A549 (cell line): Measurements from ENCODE around the gene SHCBP1L. TPM values are rescaled to one million over a fixed set of nuclear protein-coding genes. Genes with fewer than 3 reads are reported as not detected.

Experiments used
- ATAC-seq, 2 experiments: fragments of 200-7000 bp in 1 of 2; fragments of >200 bp in 1 of 2; cut with Nextera tagmentation in 1 of 2; cut with Tn5 transposase in 1 of 2; 3 replicates each; pipeline versions ENCODE4 v1.8.0 to v1.9.1; 2018 to 2020; ENCODE audit warnings: mild to moderate bottlenecking in 1 of 2, moderate library complexity in 1 of 2
- CTCF ChIA-PET: fragments of 300-600 bp; sonication (Branson Sonifier 250); formaldehyde crosslinking; extraction: SDS; loops from one replicate; lab custom pipeline; 2021; ENCODE audit warnings: antibody characterized with exemption, inconsistent platforms; lab: Yijun Ruan, JAX
- POLR2A ChIA-PET: fragments of 350-600 bp; formaldehyde crosslinking; extraction: SDS; loops from one replicate; lab custom pipeline; 2021; ENCODE audit warnings: antibody characterized with exemption, inconsistent platforms; lab: Yijun Ruan, JAX
- DNase-seq, 2 experiments: peaks; one replicate each; pipeline versions ENCODE4 v3.0.0 to v3.0.0-alpha.2; 2011 to 2016; ENCODE audit warnings: low read depth in 1 of 2, low spot score in 1 of 2
- FAIRE-seq: peaks from 2 replicates; lab custom pipeline; 2011; peaks lifted over from hg19 to GRCh38; lab: Jason Lieb, UNC
- H3K27ac ChIP-seq, 2 experiments: fragments of >200 bp; sonication (Bioruptor Twin); formaldehyde crosslinking; 3 replicates each; pipeline ENCODE4 v1.5.1; 2016 to 2017
- H3K4me1 ChIP-seq: fragments of >200 bp; sonication (Bioruptor Twin); formaldehyde crosslinking; 3 replicates; pipeline ENCODE4 v1.6.1; 2016
- H3K4me2 ChIP-seq: fragments of >200 bp; sonication (Bioruptor Twin); formaldehyde crosslinking; 3 replicates; pipeline ENCODE4 v1.6.1; 2016
- H3K4me3 ChIP-seq: fragments of >200 bp; sonication (Bioruptor Twin); formaldehyde crosslinking; 3 replicates; pipeline ENCODE4 v1.5.1; 2016
- H3K9me3 ChIP-seq: fragments of >200 bp; sonication (Bioruptor Twin); formaldehyde crosslinking; 3 replicates; pipeline ENCODE4 v1.6.1; 2016
- CEBPB ChIP-seq, 2 experiments: fragments of >200 bp in 1 of 2; sonication (Bioruptor Twin) in 1 of 2; formaldehyde crosslinking in 1 of 2; IDR thresholded peaks; 2 replicates each; pipeline ENCODE4 v1.6.1; 2012 to 2016
- CHD4 ChIP-seq: fragments of 200-600 bp; sonication (generic); IDR thresholded peaks from 2 replicates; pipeline ENCODE4 v1.6.1; 2016; ENCODE audit warnings: antibody characterized with exemption, mild to moderate bottlenecking, borderline replicate concordance
- EP300 ChIP-seq, 2 experiments: fragments of >200 bp; sonication (Bioruptor Twin); formaldehyde crosslinking; IDR thresholded peaks; 2 replicates in 1 of 2; 3 replicates in 1 of 2; pipeline ENCODE4 v1.6.1; 2016 to 2017
- FOSB ChIP-seq: fragments of 250-450 bp; sonication (Bioruptor Pico); IDR thresholded peaks from 2 replicates; pipeline ENCODE4 v1.5.0; 2020; ENCODE audit warnings: mild to moderate bottlenecking, moderate library complexity
- HEYL ChIP-seq: fragments of 250-450 bp; sonication (Bioruptor Pico); IDR thresholded peaks from 2 replicates; pipeline ENCODE4 v1.8.0; 2021; ENCODE audit warnings: mild to moderate bottlenecking, moderate library complexity
- HOXB5 ChIP-seq: fragments of 250-450 bp; sonication (Bioruptor Pico); IDR thresholded peaks from 2 replicates; pipeline ENCODE4 v1.5.0; 2020; ENCODE audit warnings: mild to moderate bottlenecking, moderate library complexity
- JUN ChIP-seq, 2 experiments: fragments of >200 bp; sonication (Bioruptor Twin); formaldehyde crosslinking; IDR thresholded peaks; 2 replicates in 1 of 2; 3 replicates in 1 of 2; pipeline ENCODE4 v1.6.1; 2016 to 2017
- KDM5A ChIP-seq: fragments of 200-600 bp; sonication (generic); IDR thresholded peaks from 2 replicates; pipeline ENCODE4 v1.6.1; 2016; ENCODE audit warnings: antibody characterized with exemption, mild to moderate bottlenecking
- MAZ ChIP-seq: fragments of 150-350 bp; IDR thresholded peaks from 2 replicates; pipeline ENCODE4 v1.6.1; 2014; ENCODE audit warnings: antibody characterized with exemption, low read depth, low read length, borderline replicate concordance
- NFE2L2 ChIP-seq: fragments of 150-350 bp; conservative IDR thresholded peaks from 2 replicates; pipeline ENCODE4 v1.6.1; 2014; ENCODE audit warnings: low read length
- POLR2AphosphoS2 ChIP-seq: conservative IDR thresholded peaks from 2 replicates; pipeline ENCODE4 v1.6.1; 2012; ENCODE audit warnings: low read length, improper control_type of control experiment, inconsistent platforms
- RFX5 ChIP-seq: fragments of 450-650 bp; IDR thresholded peaks from 2 replicates; pipeline ENCODE4 v1.7.1; 2014; ENCODE audit warnings: antibody characterized with exemption, mild to moderate bottlenecking, moderate library complexity
- ZFP36 ChIP-seq: fragments of 450-650 bp; IDR thresholded peaks from 2 replicates; pipeline ENCODE4 v1.6.1; 2014; ENCODE audit warnings: borderline replicate concordance; ENCODE audit not compliant: partially characterized antibody
- WGBS: methylation state at CpG from one replicate; pipeline ENCODE4 v1.1.6; 2017; ENCODE audit errors: missing lambda C conversion rate; 5-methylcytosine and 5-hydroxymethylcytosine counted together
- polyA plus RNA-seq, 4 experiments: library from polyadenylated mRNA; depleted of rRNA in 3 of 4; stranded (reverse); fragments of >200 nt; fragmentation: RNase III in 1 of 4; extraction: RNeasy Plus Mini Kit Qiagen cat#74134 plus additional on column Dnase treatment in 1 of 4; gene quantifications; 2 replicates in 3 of 4; 3 replicates in 1 of 4; pipeline ENCODE4 v1.2.3, GENCODE V29; 2011 to 2017
- TF ChIP-seq, protein P1 (sequence below): IDR thresholded peaks from 2 replicates; pipeline ENCODE4 v1.6.1; 2012
- TF ChIP-seq, protein P2 (sequence below): fragments of >200 bp; sonication (Bioruptor Twin); formaldehyde crosslinking; IDR thresholded peaks from 3 replicates; pipeline ENCODE4 v1.5.1; 2016
- TF ChIP-seq, protein P3 (sequence below): fragments of 150-350 bp; IDR thresholded peaks from 2 replicates; pipeline ENCODE4 v1.6.1; 2014; ENCODE audit warnings: low read depth, mild to moderate bottlenecking, low read length

Gene SHCBP1L
- polyA plus RNA-seq, 2 of the 4 experiments (the other 2 are of a cell fraction), result not detected

GRCh38 chr1:182990413-182991144, 37.6 kb upstream of the SHCBP1L start:
- FAIRE-seq, result no peak
- Histone ChIP-seq H3K4me2 (no peak overlapping the region), H3K9me3 (no peaks in the 10 kb centered on the region), H3K27ac (peak overlapping the region in 1 of 2 experiments; percentile 7; a peak in 1 of 6 replicates), H3K4me3 (no peak overlapping the region), H3K4me1 (no peaks in the 10 kb centered on the region)
- no peak for DNase-seq
- 66% methylated on average over 7 of the region's 7 CpGs for WGBS
- CTCF ChIA-PET, result interaction anchor here (1.7 kb wide), 1 partner anchor 28 kb away, joined by 6 read pairs; no protein-coding TSS in a partner anchor
- TF ChIP-seq, protein P1, sequence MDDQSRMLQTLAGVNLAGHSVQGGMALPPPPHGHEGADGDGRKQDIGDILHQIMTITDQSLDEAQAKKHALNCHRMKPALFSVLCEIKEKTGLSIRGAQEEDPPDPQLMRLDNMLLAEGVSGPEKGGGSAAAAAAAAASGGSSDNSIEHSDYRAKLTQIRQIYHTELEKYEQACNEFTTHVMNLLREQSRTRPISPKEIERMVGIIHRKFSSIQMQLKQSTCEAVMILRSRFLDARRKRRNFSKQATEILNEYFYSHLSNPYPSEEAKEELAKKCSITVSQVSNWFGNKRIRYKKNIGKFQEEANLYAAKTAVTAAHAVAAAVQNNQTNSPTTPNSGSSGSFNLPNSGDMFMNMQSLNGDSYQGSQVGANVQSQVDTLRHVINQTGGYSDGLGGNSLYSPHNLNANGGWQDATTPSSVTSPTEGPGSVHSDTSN, result no peak
- no peak for TF ChIP-seq EP300 (IDR thresholded peaks at IDR 0.05)
- no peak for TF ChIP-seq KDM5A
- TF ChIP-seq, protein P2, sequence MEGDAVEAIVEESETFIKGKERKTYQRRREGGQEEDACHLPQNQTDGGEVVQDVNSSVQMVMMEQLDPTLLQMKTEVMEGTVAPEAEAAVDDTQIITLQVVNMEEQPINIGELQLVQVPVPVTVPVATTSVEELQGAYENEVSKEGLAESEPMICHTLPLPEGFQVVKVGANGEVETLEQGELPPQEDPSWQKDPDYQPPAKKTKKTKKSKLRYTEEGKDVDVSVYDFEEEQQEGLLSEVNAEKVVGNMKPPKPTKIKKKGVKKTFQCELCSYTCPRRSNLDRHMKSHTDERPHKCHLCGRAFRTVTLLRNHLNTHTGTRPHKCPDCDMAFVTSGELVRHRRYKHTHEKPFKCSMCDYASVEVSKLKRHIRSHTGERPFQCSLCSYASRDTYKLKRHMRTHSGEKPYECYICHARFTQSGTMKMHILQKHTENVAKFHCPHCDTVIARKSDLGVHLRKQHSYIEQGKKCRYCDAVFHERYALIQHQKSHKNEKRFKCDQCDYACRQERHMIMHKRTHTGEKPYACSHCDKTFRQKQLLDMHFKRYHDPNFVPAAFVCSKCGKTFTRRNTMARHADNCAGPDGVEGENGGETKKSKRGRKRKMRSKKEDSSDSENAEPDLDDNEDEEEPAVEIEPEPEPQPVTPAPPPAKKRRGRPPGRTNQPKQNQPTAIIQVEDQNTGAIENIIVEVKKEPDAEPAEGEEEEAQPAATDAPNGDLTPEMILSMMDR, result no peak
- TF ChIP-seq CEBPB (IDR thresholded peaks at IDR 0.05), result peak; percentile 30 to 73; a peak in 2 of 4 replicates
- POLR2A ChIA-PET, result no interaction called here
- peak in 1 of 2 experiments; percentile 39; a peak in 2 of 6 replicates for ATAC-seq

DNA sequence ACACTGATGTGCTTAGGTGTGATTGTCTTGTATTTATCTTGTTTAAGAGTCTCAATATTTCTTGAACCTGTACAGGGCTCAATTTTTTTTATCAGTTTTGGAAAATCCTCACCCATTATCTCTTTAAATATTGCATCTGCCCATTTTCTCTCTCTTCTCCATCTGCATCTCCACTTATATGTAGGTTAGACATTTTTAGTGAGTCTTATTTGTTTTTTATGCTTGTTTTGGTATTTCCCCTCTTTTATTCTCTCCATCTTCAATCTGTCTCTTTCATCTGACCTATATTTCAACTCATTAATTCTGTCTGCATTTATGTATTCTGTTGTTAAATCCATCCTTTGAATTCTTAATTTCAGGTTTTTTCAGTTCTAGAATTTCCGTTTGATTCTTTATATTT, 32.9 kb upstream of the SHCBP1L start:
- DNase-seq, result no peak
- TF ChIP-seq CHD4, result no peak
- no peak for TF ChIP-seq HEYL (CRISPR knock-in tag)
- TF ChIP-seq, protein P3, sequence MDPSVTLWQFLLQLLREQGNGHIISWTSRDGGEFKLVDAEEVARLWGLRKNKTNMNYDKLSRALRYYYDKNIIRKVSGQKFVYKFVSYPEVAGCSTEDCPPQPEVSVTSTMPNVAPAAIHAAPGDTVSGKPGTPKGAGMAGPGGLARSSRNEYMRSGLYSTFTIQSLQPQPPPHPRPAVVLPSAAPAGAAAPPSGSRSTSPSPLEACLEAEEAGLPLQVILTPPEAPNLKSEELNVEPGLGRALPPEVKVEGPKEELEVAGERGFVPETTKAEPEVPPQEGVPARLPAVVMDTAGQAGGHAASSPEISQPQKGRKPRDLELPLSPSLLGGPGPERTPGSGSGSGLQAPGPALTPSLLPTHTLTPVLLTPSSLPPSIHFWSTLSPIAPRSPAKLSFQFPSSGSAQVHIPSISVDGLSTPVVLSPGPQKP, result no peak
- TF ChIP-seq POLR2AphosphoS2, result no peak
- no peak for TF ChIP-seq EP300 (IDR thresholded peaks at IDR 0.05)
- no peak for TF ChIP-seq FOSB (CRISPR knock-in tag)
- TF ChIP-seq NFE2L2, result no peak
- H3K4me1 ChIP-seq, result no peaks in the 10 kb centered on the region
- ChIA-PET CTCF (no interaction called here), POLR2A (no interaction called here)
- no peak overlapping the region for H3K4me2 ChIP-seq
- H3K9me3 ChIP-seq, result no peaks in the 10 kb centered on the region
- no peak for ATAC-seq
- H3K4me3 ChIP-seq, result no peak overlapping the region
- no peak overlapping the region for H3K27ac ChIP-seq
- FAIRE-seq, result no peak
- 79% methylated on average over 1 of the region's 1 CpG for WGBS

DNA sequence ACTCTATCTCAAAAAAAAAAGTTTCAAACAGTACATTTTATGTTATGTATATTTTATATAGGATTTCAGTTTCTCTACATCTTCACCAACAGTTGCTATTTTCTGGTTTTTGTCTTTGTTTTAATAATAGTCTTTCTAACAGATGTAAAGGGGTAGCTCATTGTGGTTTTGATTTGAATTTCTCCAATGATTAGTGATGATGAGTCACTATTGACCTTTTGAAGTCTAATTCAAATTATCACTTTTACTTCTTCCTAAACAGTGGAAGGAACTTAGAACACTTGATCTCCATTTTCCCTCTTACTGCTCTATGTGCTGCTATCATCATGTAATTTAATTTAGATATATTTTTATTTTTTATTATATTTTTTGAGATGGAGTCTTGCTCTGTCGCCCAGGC, 31.7 kb upstream of the SHCBP1L start:
- Histone ChIP-seq H3K4me1 (no peaks in the 10 kb centered on the region), H3K27ac (no peak overlapping the region), H3K4me3 (no peak overlapping the region), H3K9me3 (no peaks in the 10 kb centered on the region), H3K4me2 (no peak overlapping the region)
- ATAC-seq, result no peak
- FAIRE-seq, result no peak
- ChIA-PET CTCF (no interaction called here), POLR2A (no interaction called here)
- DNase-seq, result no peak
- 90% methylated on average over 1 of the region's 1 CpG for WGBS
- TF ChIP-seq NFE2L2, result no peak
- TF ChIP-seq CHD4, result no peak
- TF ChIP-seq, protein P3, result no peak
- TF ChIP-seq HOXB5 (CRISPR knock-in tag), result no peak
- no peak for TF ChIP-seq RFX5
- TF ChIP-seq JUN (IDR thresholded peaks at IDR 0.05), result no peak
- TF ChIP-seq ZFP36, result no peak
- TF ChIP-seq EP300 (IDR thresholded peaks at IDR 0.05), result no peak
- no peak for TF ChIP-seq MAZ
